Activated CD4-positive, CD25-positive, alpha-beta regulatory T cell treated with anti-CD3 and anti-CD28 coated beads, Interleukin-2, amount 50 U/mL, for 16 hours (primary cell): ENCODE results near the gene THSD4.

Experiments
- DNase-seq: peaks from one replicate; pipeline ENCODE4 v3.0.0-alpha.2; 2020; ENCODE audit warnings: low read depth, low spot score

The THSD4 gene

DNA sequence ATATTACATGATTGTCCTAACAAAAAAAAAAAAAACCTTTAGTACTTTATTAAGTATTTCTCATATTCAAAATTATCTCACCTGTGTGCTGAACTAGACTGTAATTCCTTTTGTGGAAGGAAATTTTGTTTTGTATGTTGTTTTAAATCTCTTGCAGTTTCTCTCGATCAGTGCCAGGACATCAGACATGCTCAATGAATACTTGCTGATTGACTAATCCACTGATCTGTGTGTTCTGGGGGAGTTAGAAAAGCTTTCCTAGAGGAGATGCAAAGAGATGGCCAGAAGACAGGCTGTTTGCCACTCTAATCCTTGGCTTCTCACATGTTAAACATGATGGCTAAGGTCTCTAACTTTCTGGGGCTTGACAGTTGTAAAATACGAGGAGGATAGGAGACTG lies 461.8 kb downstream of the THSD4 start:
- no peak for DNase-seq

DNA sequence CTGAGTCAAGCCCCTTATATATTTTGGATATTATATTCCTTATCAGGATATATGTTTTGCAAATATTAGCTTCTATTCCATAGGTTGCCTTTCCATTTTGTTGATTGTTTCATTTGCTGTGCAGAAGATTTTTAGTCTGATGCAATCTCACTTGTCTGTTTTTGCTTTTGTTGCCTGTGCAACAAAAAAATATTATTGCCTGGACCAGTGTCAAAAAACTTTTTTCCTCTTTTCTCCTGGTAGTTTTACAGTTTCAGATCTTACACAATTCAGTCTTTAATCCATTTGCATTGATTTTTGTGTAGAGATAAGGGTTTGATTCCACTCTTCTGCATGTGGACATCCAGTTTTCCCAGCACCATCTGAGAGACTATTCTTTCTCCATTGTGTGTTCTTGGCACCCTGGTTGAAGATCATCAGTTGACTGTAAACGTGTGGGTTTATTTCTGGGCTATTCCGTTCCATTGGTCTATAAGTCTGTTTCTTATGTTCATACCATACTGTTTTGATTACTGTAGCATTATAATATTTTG lies 466.2 kb downstream of the THSD4 start:
- DNase-seq: no peak

DNA sequence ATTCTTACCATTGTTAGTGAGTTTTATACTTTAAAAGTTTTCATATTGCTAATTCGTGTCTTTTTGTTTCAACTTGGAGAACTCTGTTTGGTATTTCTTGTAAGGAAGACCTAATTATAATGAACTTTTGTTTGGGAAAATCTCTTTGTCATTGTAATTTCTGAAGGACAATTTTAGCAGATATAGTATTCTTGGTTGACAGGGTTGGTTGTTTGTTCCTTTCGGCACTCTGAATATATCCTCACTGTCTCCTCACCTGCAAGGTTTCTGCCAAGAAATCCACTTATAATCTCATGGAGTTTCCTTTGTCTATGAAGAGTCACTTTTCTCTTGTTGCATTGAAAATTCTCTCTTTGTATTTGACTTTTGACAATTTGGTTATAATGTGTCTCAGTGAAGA lies 469.9 kb downstream of the THSD4 start:
- DNase-seq: no peak

DNA sequence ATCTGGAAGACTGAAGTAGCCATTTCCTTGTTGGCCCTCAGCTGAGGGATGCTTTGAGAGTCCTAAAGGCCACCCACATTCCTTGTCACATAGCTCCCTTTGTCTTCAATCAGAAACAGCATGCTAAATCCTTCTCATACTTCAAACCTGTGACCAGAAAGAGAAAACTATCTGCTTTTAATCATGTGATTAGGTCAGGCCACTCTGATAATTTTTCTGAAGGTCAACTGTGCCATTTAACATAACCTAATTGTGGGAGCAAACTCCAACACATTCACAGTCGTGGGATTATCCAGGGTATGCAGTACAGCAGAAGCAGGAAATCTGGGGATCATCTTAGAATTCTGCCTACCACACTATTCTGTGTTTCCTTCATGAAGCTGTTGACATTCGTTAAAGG lies 471.2 kb downstream of the THSD4 start:
- DNase-seq: no peak

DNA sequence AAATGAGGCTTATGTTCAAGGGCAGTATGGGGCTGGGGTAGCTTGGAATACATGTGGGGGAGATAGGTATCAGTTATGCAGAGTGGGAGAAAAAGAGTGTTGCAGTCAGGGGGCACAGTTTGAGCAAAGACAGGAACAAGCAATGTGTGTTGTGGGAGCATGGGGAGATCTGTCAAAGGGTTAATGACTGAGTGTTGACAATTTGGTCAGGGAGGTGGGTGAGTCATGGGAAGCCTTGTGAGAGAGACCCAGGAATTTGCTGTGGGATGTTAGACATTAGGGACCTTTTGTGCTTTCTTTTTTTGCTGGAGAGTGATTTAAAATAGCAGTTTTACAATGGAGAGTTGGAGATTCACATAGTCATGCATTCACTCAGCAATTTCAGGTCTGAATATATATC lies 473.5 kb downstream of the THSD4 start:
- DNase-seq: no peak

DNA sequence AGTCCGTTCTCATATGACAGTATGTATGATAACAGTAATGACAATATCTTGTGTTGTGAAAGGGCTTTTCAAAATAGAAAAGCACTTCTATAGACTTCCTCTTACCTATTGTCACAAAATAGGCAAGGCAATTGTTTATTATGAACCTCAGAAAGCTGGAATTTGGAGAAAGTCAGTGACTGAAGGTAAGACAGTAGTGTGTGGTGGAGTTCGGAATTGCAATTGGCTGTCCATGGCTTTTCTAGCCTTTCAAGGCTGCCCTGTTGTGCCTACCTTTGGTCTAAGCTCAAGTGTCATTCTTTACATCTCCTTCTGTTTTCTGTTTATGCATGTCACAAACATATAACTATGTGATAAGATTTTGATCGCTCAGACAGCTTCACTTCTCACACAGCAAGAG lies 475.8 kb downstream of the THSD4 start:
- DNase-seq: no peak

DNA sequence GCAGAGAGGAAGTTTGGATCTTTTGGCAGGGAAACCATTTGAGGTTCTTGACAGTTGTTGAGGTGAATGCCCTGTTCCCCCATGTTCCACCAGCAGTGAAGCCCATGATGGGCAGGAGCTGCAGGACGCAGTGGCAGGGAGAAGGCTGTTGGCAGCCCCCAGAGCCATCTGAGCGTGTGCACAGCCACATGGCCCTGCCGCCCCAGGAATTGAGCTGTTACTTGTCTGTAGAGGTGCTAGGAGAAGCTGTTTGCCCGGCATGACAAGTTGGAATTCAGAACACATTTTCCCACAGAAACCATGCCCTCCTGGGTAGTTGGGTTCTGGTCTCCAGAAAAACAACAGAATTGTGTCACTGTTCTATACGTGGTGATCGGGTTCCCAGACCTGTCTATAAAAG lies 476.9 kb downstream of the THSD4 start:
- DNase-seq: no peak

DNA sequence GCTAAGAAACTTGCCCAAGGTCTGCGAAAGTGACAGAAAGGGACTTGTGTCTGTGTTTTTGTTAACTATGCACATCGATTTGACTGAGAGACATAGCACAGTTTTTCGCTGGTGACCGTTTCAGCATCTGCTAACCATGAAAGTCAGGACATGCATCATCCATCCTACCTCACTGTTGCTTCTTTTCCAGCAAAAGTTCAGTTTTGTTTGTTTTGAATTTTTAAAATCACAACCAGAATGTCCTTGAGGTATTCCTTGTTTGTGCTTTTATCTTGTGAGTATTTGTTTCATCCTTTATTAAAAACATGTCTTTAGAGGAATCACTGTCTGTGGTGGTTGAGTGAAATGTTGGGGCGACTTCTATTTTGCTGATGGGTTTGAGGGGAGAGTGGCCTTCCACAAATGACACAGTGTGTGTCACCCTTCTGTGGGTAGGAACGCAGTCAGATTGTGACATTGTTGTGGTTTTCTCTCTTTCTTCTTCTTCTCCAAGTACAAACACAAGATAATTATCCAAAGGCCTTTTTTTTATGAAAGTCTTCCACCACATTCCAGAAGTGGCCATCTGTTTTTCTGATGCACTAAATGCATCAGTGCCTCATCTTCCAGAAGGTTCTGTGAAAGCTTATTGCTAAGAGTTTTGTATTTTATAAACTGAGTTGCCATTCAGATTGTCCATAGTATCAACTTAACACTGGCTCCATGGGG lies 480.7 kb downstream of the THSD4 start:
- no peak for DNase-seq

DNA sequence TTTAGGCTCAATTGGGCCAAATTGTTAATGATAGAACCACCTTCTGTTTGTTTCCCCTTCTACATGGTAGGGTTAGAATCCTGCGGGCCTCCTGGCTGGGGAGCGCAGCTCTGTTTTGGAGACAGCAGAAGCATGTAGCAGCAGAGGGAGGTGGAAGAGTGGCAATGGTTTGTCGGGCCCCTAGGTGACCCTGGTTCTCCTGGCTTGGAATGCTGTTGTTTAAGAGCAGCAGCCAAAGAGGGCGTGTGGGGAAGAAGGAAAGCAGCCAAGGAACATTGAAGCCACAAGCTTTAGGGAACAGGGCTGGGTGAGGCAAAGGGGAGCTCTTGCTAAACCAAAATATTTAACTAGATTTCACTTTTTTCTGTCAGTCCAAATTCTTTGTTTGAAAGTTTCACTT lies 481.4 kb downstream of the THSD4 start:
- DNase-seq: no peak

DNA sequence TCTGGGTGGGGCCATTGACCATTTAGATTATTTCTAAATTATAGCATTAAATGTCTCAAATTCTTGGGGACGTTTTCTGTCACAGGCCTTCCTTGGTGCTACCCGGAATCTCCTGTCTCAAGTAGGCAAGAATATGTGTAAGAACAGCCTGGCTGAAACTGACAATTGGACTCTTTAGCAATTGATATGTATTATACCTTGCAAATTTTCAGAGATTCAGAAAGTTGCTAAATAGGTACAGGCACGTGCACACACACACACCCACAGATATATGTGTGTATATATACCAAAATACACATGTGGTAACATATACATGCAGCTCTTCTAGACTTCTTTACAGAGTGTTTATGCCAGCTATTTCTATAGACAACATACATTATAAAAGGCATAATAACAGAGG lies 481.9 kb downstream of the THSD4 start:
- DNase-seq: no peak

DNA sequence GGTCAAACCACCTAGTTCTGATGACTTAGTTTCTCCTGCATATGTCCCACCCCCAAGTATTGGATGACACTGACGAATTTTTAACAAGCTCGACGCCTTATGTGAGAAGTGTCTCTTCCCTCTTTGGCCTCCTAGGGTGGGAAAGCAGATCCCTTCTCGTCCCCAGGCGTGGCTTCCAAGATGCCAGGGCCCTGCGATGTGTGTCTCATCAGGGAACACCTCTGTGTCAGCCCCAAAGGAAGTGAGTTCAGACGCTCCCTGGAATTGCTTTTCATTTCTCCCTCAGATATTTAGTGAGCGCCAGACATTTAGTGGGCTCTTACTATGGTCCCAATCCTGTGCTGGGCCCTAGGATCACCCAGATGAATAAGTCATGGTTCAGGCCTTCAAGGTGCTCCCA lies 482.4 kb downstream of the THSD4 start:
- DNase-seq: no peak

DNA sequence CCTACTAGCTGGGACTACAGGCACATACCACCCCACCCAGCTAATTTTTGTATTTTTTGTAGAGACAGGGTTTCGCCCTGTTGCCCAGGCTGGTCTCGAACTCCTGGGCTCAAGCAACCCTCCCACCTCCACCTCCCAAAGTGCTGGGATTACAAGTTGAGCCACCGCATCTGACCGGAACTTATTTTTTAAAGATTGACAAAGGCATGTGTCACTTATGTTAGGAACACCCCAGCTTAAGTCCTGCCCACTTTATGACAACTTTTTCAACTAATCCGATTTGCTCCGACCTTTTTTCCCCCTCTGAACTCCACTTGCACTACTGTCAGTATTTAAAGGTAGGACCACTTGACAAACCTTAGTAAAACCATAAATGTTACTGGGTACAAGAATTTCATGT lies 483.5 kb downstream of the THSD4 start:
- no peak for DNase-seq

DNA sequence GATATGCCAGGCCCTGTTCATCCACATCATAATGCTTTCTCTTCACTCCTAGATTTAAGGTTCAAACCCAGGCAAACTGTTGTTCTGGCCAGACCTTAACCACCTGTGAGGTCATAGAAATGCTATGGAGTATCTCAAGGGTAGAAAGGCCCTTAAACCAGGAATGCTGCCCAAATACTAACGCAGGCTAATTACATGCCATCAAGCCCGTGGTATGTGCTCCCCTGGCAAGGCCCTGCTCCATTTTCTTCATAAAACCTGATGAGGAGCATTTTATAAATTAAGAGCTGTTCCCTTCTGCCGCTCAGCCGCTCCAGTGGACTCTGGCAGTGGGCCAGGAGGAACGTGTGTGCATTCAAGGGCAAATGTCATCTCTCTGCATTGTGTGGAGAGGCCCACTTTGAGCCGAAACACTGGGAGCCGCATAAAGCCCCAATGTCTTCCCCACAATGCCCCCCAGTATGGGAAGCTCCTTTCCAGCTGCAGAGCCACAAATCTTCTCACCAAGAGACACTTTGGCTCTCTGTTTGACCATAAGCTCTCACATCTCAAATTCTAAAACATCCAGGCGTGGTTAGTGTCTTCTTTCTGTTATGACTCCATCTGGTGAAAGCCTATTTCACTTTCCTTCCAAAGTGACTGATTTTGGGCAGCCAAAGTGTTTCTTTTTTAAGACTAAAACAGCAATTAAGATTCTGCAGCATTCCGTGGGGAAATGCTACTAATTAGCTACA lies 484.3 kb downstream of the THSD4 start:
- DNase-seq: no peak

DNA sequence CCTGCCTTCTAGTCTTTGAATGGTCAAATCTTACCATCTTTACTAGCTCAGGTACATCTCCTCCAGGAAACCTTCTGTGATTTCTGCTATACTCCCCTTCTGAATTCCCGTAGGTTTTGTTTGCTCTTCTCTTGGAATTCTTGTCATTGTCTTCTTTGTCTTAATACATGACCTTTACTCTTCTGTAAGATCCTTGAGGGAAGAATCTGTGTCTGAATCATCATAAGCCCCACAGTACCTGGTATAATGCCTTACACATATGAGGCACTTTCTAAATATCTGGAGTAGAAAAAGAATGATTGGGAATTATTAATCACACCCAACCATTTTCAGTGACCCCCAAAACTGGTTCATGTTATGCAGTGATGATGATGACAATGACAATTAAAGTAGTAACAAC lies 485.0 kb downstream of the THSD4 start:
- DNase-seq: no peak

DNA sequence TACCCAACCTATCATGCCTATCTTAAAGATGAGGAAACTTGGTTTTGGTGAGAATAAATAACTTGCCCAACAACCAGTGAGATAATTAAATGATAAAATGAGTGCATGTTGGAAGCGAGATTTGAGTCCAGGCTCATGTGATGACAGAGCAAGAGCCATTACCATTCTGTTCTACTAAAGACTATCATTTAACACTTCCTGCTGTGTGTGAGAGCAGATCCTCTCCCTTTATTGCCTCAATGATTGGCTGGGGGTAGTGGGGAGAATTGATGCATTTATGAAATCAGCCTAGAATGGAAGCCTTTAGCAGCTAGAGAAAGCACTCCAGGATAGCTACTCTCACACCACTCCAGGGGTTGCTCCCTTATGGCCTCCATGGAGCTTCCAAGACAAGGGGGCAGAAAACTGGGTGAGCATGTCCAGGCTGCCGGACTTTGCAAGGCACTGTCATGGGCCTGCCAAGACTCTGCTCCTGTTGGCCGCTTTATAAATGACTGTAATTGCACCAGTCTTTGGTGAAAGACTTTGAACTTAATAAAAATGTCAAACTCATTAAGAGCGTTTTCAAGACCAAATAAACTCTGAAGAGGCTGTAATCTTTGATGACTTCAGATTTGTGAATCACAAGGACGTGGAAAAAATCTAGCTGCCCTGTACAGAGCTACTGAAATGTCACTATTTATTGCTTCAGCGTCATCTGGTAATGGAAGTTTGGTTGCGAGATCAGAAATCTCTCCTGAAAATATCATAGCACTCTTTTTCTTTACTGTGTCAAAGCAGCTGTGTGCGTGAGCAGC lies 486.0 kb downstream of the THSD4 start:
- no peak for DNase-seq

DNA sequence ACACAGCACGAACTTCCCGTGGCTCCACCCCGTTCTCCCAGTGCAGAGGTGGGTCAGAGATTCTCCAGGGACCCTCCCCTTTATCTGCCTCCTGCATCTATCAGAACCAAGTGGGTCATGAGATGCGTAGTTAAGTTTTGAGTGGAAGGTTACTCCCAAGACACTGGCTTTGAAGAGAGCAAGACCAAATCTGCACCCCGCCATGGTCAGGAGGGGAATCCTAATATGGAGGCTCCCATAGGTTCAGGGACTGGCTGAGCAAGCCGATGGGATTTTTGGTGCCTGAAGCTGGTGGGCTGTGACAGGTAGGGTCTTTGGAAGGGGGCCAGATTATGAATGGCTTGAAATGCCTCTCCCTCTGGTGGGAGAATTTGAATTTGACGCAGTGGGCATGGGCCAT lies 488.1 kb downstream of the THSD4 start:
- no peak for DNase-seq

DNA sequence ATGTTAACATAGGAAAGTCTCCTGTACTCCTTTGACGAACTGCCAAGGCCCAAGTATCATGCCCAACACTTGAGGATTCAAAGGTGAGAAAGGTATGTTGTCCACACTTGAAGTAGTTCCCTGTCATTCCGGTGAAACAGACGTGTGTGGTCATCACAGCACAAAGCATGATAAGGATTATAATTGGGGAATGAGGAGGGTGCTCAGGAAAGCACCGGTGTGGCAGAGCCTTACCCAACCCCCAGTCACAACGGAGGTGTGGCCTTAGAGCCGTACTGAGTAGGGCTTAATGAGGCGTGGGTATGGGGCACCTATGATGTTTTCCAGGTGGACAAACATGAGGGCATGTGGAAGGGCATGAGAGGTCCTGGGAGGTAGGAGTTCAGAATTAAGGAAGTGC lies 492.1 kb downstream of the THSD4 start:
- no peak for DNase-seq

DNA sequence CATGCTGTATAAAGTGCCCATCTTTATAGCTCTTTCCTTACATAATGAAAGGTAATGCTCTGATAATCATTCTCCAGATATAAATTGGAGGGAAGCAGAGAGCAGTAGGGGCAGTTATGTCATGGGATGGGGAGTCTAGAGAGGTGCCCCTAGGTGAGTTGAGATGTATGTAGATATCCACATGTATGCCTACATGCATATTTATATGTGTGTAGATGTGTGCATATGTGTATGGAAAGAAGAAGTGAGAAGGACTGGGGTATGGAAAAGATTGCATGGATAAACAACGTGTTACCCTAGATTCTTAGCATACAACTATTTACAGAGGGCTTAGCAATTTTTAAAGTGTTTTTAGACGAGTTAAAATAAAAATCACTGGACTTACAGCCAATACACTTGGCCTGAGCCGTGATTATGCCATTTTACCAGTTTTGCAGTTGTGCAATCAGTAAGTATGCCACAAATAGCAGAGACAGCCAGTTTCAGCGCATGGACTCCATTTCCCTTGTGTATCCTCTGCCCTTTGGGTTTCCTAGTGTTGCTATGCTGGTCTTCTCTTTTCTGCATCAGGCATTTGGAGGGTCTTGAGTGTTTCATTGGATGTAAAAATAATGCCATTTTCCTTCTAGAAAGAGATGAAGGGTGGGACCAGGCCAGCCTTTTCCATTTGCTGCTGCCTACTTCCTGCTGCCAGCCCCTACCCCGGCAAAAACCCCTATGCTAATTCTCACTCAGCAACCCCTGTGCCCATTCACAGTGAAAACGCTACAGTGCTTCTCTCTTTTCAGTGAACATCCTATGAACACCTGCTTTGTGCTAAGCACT lies 495.7 kb downstream of the THSD4 start:
- DNase-seq: no peak

DNA sequence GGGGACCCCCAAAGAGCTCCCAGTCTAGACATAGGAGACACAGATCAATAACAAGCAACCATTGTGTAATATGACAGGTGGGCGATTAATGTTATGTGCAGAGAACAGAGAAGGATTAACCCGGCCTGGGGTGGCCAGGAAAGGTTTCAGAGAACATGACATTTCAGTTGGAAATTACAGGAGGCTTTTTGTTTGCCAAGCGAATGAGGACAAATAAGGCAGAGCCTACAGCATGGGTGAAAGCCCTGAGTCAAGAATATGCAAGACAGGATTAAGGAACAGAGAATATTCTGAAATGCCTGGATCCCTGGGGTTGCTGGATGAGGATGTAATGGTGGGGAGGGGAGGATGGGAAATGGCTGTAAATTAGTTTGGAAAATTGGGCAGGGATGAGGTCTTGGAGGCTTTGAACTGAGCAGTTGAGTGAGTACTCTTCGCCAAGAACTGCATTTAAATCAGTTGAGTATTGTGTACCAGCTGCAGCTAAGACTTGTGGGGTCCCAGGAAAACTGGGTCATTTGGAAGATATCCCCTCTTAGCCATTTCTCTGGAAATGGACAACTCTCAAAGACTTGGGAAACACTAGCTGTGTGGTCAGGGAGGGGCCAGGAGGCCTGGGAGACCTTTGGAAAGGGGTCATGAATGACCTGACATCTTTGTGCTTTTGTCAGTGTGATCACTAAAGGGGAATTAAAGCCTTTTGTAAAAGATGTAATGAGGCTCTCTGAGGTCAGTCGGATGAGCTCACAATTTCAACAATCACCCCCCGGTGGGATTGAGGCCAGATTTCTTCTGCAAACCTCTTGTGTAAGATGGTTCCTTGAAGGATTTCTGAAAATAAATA lies 496.5 kb downstream of the THSD4 start:
- no peak for DNase-seq

DNA sequence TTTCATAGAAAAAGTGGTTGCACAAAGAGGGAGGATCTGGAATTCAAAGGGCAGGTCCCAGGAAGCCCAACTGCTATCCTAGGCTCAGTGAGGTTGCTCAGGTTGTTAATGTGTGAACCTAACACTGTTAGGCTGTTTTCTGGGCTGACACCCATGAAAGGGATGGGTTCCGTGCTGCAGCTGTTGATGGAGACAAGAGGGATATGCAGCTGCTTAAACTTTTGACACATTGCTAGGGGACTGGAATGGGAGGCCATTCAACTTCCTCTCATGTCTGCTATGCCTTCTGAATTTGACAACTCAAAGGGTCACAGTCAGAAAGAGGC lies 497.1 kb downstream of the THSD4 start:
- no peak for DNase-seq

DNA sequence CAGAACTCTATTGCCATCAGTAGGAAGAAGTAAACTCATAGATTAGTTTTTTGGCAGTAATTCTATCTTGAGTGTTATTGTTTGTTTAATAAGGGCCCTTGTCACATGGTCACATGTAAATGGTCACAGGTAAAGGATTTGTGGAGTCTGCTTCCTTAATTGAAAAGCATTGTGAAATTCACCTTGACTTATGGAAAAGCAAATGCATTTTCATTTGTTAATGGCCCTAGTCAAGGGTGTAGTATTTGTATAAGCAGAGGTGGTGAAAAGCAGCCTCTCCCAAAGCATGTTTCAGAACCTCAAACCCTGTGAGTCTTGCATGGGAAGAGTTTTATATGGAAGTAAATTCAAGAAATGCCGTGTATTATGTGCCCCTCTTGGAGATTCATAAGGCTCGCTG lies 497.6 kb downstream of the THSD4 start:
- no peak for DNase-seq
